22Rv1 (cell line): ENCODE data around the gene PECR.

ENCODE experiments used
- H3K27ac ChIP-seq: fragments of 450-650 bp; 2 replicates; pipeline ENCODE4 v1.5.1; 2017
- CTCF ChIP-seq: fragments of 450-650 bp; IDR thresholded peaks from 2 replicates; pipeline ENCODE4 v1.5.1; 2017; ENCODE audit warnings: mild to moderate bottlenecking
- ZFX ChIP-seq: fragments of 450-650 bp; IDR thresholded peaks from 2 replicates; pipeline ENCODE4 v1.6.1; 2017; ENCODE audit warnings: antibody characterized with exemption, borderline replicate concordance

PECR gene

DNA sequence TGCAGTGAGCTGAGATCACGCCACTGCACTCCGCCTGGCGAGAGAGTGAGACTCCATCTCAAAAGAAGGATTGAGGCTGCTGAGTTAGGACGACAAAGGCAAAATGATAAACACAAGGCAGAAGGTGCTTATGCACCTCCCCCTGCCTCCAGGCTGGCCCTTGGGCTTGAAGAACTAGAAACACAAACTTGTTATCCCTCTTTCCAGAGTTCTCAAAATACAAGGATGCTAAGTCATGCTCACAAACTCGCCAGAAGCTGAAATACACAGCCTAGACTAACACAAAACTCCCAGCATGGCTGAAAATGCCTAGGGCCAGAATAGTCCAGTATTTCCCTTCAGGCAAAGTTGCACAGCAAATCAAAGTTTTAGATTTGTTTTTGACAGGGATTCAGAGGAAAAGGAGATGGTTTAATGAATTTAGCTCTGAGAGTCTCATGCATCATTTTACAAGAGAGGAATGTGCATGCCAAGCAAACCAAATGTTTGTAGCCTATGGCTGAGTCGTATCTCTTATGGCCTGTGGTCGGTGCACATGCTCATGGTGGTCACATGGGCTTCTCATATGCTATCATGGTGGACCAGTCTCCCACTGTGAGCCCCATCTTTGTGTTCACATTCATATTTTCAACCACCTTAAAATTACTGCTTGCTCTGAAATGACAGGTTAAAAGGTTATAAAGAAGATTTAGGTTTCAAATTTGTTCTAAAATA lies 52.0 kb downstream of the PECR start:
- no peak overlapping the region for H3K27ac ChIP-seq
- TF ChIP-seq ZFX (no peak), CTCF (no peak)

GRCh38 chr2:216024779-216025336 lies 56.8 kb downstream of the PECR start:
- TF ChIP-seq CTCF = no peak
- TF ChIP-seq ZFX = no peak
- no peak overlapping the region for H3K27ac ChIP-seq

GRCh38 chr2:216023055-216023648 lies 58.5 kb downstream of the PECR start:
- H3K27ac ChIP-seq = no peak overlapping the region
- peak; percentile 80 for TF ChIP-seq CTCF
- no peak for TF ChIP-seq ZFX

DNA sequence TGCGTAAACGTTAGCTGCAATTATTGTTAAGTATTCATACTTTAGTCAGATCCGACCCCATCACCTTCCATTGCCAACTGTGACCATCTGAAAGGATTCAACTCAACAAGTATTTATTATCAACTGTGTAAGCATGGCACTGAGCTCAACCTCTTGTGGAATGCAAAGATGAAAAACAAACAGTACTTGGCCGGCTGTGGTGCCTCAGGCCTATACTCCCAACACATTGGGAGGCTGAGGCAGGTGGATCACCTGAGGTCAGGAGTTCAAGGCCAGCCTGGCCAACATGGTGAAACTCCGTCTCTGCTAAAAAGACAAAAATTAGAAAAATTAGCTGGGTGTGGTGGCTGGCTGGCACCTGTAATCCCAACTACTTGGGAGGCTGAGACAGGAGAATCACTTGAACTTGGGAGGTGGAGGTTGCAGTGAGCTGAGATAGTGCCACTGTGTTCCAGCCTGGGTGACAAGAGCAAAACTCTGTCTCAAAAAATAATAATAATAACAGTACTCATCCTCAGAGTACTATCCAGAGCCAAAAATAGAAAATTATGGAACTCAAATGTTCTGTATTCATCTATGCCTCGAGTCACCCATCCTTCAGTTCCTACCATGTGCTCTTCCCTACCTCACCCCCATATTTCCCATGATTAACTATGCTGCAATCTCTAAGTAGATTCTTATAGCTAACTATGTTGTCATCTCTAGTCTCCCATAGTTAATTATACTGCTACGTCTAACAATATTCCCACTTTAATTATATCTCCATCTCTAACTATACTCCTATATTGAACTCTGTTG lies 59.6 kb downstream of the PECR start:
- no peak overlapping the region for H3K27ac ChIP-seq
- TF ChIP-seq CTCF = no peak
- TF ChIP-seq ZFX = no peak

GRCh38 chr2:216018709-216019108 lies 62.9 kb downstream of the PECR start:
- TF ChIP-seq ZFX = no peak
- TF ChIP-seq CTCF = no peak
- H3K27ac ChIP-seq = no peak overlapping the region

GRCh38 chr2:216017365-216017764 lies 64.2 kb downstream of the PECR start:
- no peak overlapping the region for H3K27ac ChIP-seq
- TF ChIP-seq ZFX (no peak), CTCF (no peak)
